Neuronal stem cell (in vitro differentiated cells): ENCODE data around the gene UGT1A9.
A peak's percentile ranks its signal among the peaks of the same experiment; 100 is the strongest.

ENCODE experiments used
- DNase-seq: peaks from one replicate; pipeline ENCODE4 v3.0.0-alpha.2; 2013; ENCODE audit warnings: low spot score
- H2AFZ ChIP-seq: one replicate; pipeline ENCODE4 v1.6.1; 2013; ENCODE audit warnings: mild to moderate bottlenecking, low read length, inconsistent platforms
- H2AK5ac ChIP-seq: 2 replicates; pipeline ENCODE4 v1.6.1; 2013; ENCODE audit warnings: low read depth, mild to moderate bottlenecking, inconsistent platforms, low read length, moderate library complexity, mixed read lengths
- H2BK120ac ChIP-seq: 2 replicates; pipeline ENCODE4 v1.6.1; 2013; ENCODE audit warnings: low read depth, mild to moderate bottlenecking, inconsistent platforms, low read length, moderate library complexity, mixed read lengths
- H2BK12ac ChIP-seq: one replicate; pipeline ENCODE4 v1.6.1; 2013; ENCODE audit warnings: low read length, inconsistent platforms
- H2BK15ac ChIP-seq: 2 replicates; pipeline ENCODE4 v1.6.1; 2013; ENCODE audit warnings: mild to moderate bottlenecking, low read length, inconsistent platforms, mixed read lengths
- H2BK5ac ChIP-seq: one replicate; pipeline ENCODE4 v1.6.1; 2013; ENCODE audit warnings: inconsistent platforms, mild to moderate bottlenecking, low read length, moderate library complexity
- H3K14ac ChIP-seq: one replicate; pipeline ENCODE4 v1.6.1; 2013; ENCODE audit warnings: low read length, inconsistent platforms
- H3K18ac ChIP-seq: 2 replicates; pipeline ENCODE4 v1.6.1; 2013; ENCODE audit warnings: low read length, inconsistent platforms
- H3K23ac ChIP-seq: 2 replicates; pipeline ENCODE4 v1.6.1; 2013; ENCODE audit warnings: low read depth, mild to moderate bottlenecking, mixed read lengths, low read length, inconsistent platforms; ENCODE audit not compliant: poor library complexity
- H3K27ac ChIP-seq: replicated peaks from 3 replicates; pipeline ENCODE4 v1.5.1; 2013; ENCODE audit warnings: low read length, inconsistent platforms
- H3K27me3 ChIP-seq, 3 experiments: 2 replicates each; pipeline ENCODE4 v1.6.1; 2013; ENCODE audit warnings: low read length in 3 of 3, mild to moderate bottlenecking in 2 of 3, inconsistent platforms in 1 of 3, low read depth in 1 of 3, mixed read lengths in 1 of 3, moderate library complexity in 1 of 3; ENCODE audit not compliant: control insufficient read depth in 3 of 3, insufficient read depth in 3 of 3
- H3K36me3 ChIP-seq, 2 donors: replicated peaks in 1 of 2; 2 replicates each; pipeline ENCODE4 v1.6.1; 2013; ENCODE audit warnings: low read length in 2 of 2; ENCODE audit not compliant: control insufficient read depth in 2 of 2, insufficient read depth in 2 of 2
- H3K4ac ChIP-seq: 2 replicates; pipeline ENCODE4 v1.6.1; 2013; ENCODE audit warnings: inconsistent platforms, mild to moderate bottlenecking, low read length, moderate library complexity
- H3K4me1 ChIP-seq, 2 donors: 1 replicate in 1 of 2; 2 replicates in 1 of 2; pipeline ENCODE4 v1.6.1; 2013; ENCODE audit warnings: low read length in 2 of 2, low read depth in 1 of 2; ENCODE audit not compliant: control insufficient read depth in 2 of 2, insufficient read depth in 1 of 2
- H3K4me2 ChIP-seq: one replicate; pipeline ENCODE4 v1.6.1; 2013; ENCODE audit warnings: mild to moderate bottlenecking, low read length, inconsistent platforms; ENCODE audit not compliant: insufficient read depth, poor library complexity, severe bottlenecking
- H3K4me3 ChIP-seq, 2 donors: 2 replicates each; pipeline ENCODE4 v1.5.1; 2013; ENCODE audit warnings: low read length in 2 of 2, mild to moderate bottlenecking in 2 of 2, inconsistent platforms in 1 of 2, moderate library complexity in 1 of 2
- H3K79me1 ChIP-seq: one replicate; pipeline ENCODE4 v1.6.1; 2013; ENCODE audit warnings: low read depth, mild to moderate bottlenecking, inconsistent platforms, low read length, moderate library complexity
- H3K9ac ChIP-seq: one replicate; pipeline ENCODE4 v1.6.1; 2013; ENCODE audit warnings: mild to moderate bottlenecking, low read depth, low read length, inconsistent platforms; ENCODE audit not compliant: poor library complexity
- H3K9me3 ChIP-seq, 2 donors: replicated peaks in 1 of 2; 2 replicates each; pipeline versions ENCODE3 to v1.6.1; 2013; ENCODE audit warnings: low read length in 2 of 2, mild to moderate bottlenecking in 2 of 2, inconsistent platforms in 1 of 2, low read depth in 1 of 2, mixed read lengths in 1 of 2, moderate library complexity in 1 of 2; ENCODE audit not compliant: control insufficient read depth in 2 of 2, insufficient read depth in 1 of 2
- H4K8ac ChIP-seq: one replicate; pipeline ENCODE4 v1.6.1; 2013; ENCODE audit warnings: low read depth, mild to moderate bottlenecking, inconsistent platforms, low read length, moderate library complexity
- H4K91ac ChIP-seq: one replicate; pipeline ENCODE4 v1.6.1; 2013; ENCODE audit warnings: low read length, low read depth, mild to moderate bottlenecking, inconsistent platforms; ENCODE audit not compliant: poor library complexity
- WGBS, 2 donors: extraction: QIAGEN DNeasy Blood & Tissue Kit; methylation state at CpG; one replicate each; pipeline ENCODE4 v1.1.7; 2013; ENCODE audit warnings: missing lambda C conversion rate in 2 of 2, mixed read lengths in 1 of 2; ENCODE audit not compliant: insufficient read length in 2 of 2, insufficient replicate concordance in 1 of 2; ENCODE audit errors: extremely low coverage in 2 of 2; 5-methylcytosine and 5-hydroxymethylcytosine counted together

UGT1A9 gene

GRCh38 chr2:233764761-233765160 is 93.1 kb downstream of the UGT1A9 start:
- no peak overlapping the region for H2BK12ac ChIP-seq
- H3K9me3 ChIP-seq, result peaks cover 2 to 9% of the 10 kb centered on the region in 2 donors
- no peak overlapping the region for H3K27ac ChIP-seq
- no peak overlapping the region for H2BK120ac ChIP-seq
- no peak overlapping the region for H3K14ac ChIP-seq
- H3K4ac ChIP-seq, result no peak overlapping the region
- no CpG with 5 or more reads among the region's 3 CpGs for WGBS, 2 donors
- H2AK5ac ChIP-seq, result no peak overlapping the region
- H3K9ac ChIP-seq, result no peak overlapping the region
- no peak for DNase-seq
- H3K4me2 ChIP-seq, result no peak overlapping the region
- no peak overlapping the region for H3K23ac ChIP-seq
- no peak overlapping the region for H4K8ac ChIP-seq
- H3K4me3 ChIP-seq, result no peak overlapping the region
- peaks cover 3 to 6% of the 10 kb centered on the region in 2 donors for H3K4me1 ChIP-seq
- H3K79me1 ChIP-seq, result no peaks in the 10 kb centered on the region
- no peak overlapping the region for H2AFZ ChIP-seq
- no peak overlapping the region for H4K91ac ChIP-seq
- no peaks in the 10 kb centered on the region for H3K36me3 ChIP-seq
- H2BK5ac ChIP-seq, result no peak overlapping the region
- no peak overlapping the region for H3K18ac ChIP-seq
- H2BK15ac ChIP-seq, result no peak overlapping the region
- no peaks in the 10 kb centered on the region for H3K27me3 ChIP-seq

GRCh38 chr2:233766416-233766815 is 94.7 kb downstream of the UGT1A9 start:
- Histone ChIP-seq H3K27me3 (no peaks in the 10 kb centered on the region), H3K4me3 (no peak overlapping the region), H4K91ac (no peak overlapping the region), H2AFZ (no peak overlapping the region), H3K9me3 (peaks cover 2 to 9% of the 10 kb centered on the region in 2 donors), H3K9ac (no peak overlapping the region), H3K4me2 (no peak overlapping the region), H2BK5ac (no peak overlapping the region), H3K4ac (no peak overlapping the region), H3K79me1 (no peaks in the 10 kb centered on the region), H3K18ac (peak overlapping the region; percentile 57), H3K23ac (no peak overlapping the region), H4K8ac (no peak overlapping the region), H3K36me3 (no peaks in the 10 kb centered on the region), H2AK5ac (no peak overlapping the region), H2BK12ac (no peak overlapping the region), H3K14ac (no peak overlapping the region), H3K4me1 (peaks cover 3 to 6% of the 10 kb centered on the region in 2 donors), H2BK120ac (no peak overlapping the region), H2BK15ac (no peak overlapping the region), H3K27ac (no peak overlapping the region)
- no CpG with 5 or more reads among the region's 4 CpGs for WGBS, 2 donors
- no peak for DNase-seq

GRCh38 chr2:233768076-233768475 is 96.4 kb downstream of the UGT1A9 start:
- no peak overlapping the region for H2AK5ac ChIP-seq
- peak overlapping the region; percentile 75 for H2AFZ ChIP-seq
- peaks cover 2 to 9% of the 10 kb centered on the region in 2 donors for H3K9me3 ChIP-seq
- H3K4me3 ChIP-seq, result no peak overlapping the region
- H3K23ac ChIP-seq, result no peak overlapping the region
- H3K4ac ChIP-seq, result no peak overlapping the region
- no peak overlapping the region for H2BK120ac ChIP-seq
- no peak overlapping the region for H2BK5ac ChIP-seq
- H3K79me1 ChIP-seq, result no peaks in the 10 kb centered on the region
- H3K9ac ChIP-seq, result no peak overlapping the region
- H3K27me3 ChIP-seq, result no peaks in the 10 kb centered on the region
- H4K8ac ChIP-seq, result no peak overlapping the region
- WGBS, 2 donors, result no CpG with 5 or more reads among the region's 4 CpGs
- no peak overlapping the region for H2BK12ac ChIP-seq
- no peak overlapping the region for H3K14ac ChIP-seq
- no peak overlapping the region for H3K27ac ChIP-seq
- no peak overlapping the region for H2BK15ac ChIP-seq
- H3K4me2 ChIP-seq, result no peak overlapping the region
- H3K36me3 ChIP-seq, result no peaks in the 10 kb centered on the region
- H3K4me1 ChIP-seq, result peaks cover 3 to 6% of the 10 kb centered on the region in 2 donors
- no peak overlapping the region for H4K91ac ChIP-seq
- H3K18ac ChIP-seq, result no peak overlapping the region
- DNase-seq, result no peak

- Histone ChIP-seq H2BK12ac (no peak overlapping the region), H2BK120ac (no peak overlapping the region), H2AK5ac (peak overlapping the region; percentile 7), H2AFZ (no peak overlapping the region), H3K4ac (no peak overlapping the region), H3K18ac (no peak overlapping the region), H3K27ac (no peak overlapping the region), H3K4me1 (peaks cover 3 to 6% of the 10 kb centered on the region in 2 donors), H3K27me3 (no peaks in the 10 kb centered on the region), H3K4me2 (no peak overlapping the region), H4K91ac (no peak overlapping the region), H3K14ac (no peak overlapping the region), H2BK5ac (no peak overlapping the region), H3K23ac (no peak overlapping the region), H3K9ac (no peak overlapping the region), H3K36me3 (no peaks in the 10 kb centered on the region), H2BK15ac (no peak overlapping the region), H3K4me3 (no peak overlapping the region), H3K9me3 (peaks cover 2 to 9% of the 10 kb centered on the region in 2 donors), H3K79me1 (no peaks in the 10 kb centered on the region), H4K8ac (no peak overlapping the region)
- DNase-seq, result no peak
- no CpG with 5 or more reads among the region's 9 CpGs for WGBS, 2 donors
These were observed 97.6 kb downstream of the UGT1A9 start for GRCh38 chr2:233769260-233769659.
